NCI-H2227 treated with DMSO at 0.1 percent for 48 hours (cell line): ENCODE data around the gene OR2K2.
"Not testable (repeated sequence)": the region's sequence is repeated elsewhere in the genome, so short reads cannot be mapped to it uniquely, and the experiment has no call there.

ENCODE experiments used
- DNase-seq: peaks from one replicate; lab custom pipeline; 2025; lab: John Stamatoyannopoulos, UW

OR2K2 gene, protein sequence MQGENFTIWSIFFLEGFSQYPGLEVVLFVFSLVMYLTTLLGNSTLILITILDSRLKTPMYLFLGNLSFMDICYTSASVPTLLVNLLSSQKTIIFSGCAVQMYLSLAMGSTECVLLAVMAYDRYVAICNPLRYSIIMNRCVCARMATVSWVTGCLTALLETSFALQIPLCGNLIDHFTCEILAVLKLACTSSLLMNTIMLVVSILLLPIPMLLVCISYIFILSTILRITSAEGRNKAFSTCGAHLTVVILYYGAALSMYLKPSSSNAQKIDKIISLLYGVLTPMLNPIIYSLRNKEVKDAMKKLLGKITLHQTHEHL

DNA sequence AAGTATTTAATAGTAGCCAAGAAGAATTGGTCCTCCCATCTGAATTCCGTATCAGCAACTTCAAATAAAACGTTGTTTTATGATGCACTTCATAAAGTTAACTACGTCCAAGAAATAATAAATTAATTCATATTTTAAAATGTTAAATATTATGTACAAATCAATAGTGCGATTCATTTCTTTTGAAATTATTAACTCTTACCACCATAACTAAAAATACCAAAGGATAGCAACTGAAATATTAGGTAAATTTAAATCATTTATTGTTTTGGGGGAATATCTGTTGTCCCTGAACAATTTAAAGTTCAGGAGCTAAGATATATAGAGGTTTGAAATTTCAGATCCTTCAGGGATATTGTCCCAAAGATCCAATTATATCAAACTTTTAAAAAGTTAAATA is at the start of gene OR2K2:
Gene OR2K2 (minus strand): TSS at position 101 of the 400 bp plus-strand sequence. CDS start 1,791 bp downstream, outside the sequence.
- no peak for DNase-seq

DNA sequence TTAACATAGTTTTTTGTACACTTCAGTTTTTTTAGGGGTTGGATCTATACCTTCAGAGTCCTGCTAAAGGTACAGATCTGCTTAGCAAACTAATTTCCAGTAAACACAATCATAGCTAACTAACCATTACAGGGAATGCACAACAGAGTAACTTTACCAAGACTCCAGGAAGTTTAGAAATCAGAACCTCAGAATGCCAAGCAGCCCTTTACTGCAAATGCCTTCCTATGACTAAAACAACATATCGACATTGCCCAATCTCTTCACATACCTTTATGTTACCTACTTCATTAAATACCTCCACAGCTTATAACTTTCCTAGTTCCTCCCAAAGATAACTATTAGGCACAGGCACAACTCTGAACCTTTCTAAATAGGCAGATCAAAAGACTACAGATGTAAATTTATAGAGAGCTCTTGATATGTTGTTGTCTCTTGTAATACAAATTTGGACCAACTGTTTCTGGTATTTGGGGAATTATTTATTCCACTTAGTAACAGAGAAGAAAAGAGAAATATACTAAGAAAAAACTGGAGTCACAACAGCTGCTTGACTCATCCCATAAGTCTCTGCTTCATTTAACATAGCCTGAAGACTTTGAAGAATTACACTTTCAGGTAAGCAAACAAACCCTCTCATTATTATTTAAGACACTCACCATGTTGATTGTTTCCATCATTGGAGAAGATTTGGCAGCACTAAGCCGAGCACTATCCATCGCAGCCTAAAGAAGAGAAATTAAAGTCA is 46.0 kb upstream of the OR2K2 start:
- no peak for DNase-seq

DNA sequence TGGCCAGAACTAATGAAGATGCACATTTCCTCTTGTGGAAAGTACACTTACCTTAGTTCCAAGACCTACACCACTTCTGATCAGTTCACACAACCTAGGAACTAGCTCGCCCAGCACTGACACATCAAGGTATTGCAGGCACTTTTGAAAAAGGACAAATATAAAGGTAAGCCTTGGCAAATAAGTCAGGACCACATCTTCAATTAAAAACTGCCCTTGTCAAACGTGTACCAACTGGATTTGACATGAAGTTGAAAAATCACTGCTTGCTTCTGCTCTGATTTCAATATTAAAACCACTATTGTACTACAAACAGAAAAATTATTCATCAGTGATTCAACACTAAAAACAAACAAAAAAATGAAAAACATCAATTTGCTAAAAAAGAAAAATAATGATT is 45.0 kb upstream of the OR2K2 start:
- no peak for DNase-seq

DNA sequence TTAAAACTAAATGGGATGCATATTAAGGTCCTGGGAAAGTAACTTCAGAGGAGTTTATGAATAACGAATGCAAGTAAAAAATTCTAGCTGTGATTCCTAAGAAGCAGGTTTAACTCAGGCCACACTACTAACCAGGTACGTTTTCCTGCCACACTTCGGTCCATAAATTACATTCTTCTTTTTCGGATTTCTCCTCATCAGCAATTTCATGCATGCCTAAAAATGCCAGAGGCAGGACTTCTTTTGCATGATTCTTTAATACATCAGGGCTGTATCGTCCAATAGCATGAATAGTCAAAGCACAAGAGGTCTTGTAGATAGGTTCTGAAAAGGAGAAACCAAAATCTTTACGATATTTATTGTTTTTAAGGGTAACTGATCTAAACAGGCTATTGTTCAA is 42.3 kb upstream of the OR2K2 start:
- no peak for DNase-seq

DNA sequence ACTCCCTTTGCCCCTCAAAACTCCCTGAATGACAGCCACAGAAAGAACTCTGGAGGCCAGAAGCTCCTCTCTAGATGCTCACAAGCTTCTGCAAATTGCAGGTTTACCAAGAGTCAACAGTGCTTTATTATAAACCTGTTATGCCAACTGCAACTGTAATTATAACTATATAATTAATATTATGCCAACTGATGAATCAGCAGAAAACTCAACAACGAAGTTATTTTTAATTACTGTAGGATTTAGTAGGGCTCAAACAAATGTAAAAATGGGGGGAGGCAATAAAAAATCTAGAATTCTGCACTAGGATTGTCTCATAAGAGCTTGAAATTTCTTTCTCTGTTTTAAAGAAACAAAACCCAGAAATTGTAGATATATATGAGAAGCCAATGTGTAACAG is 37.0 kb upstream of the OR2K2 start:
- no peak for DNase-seq

DNA sequence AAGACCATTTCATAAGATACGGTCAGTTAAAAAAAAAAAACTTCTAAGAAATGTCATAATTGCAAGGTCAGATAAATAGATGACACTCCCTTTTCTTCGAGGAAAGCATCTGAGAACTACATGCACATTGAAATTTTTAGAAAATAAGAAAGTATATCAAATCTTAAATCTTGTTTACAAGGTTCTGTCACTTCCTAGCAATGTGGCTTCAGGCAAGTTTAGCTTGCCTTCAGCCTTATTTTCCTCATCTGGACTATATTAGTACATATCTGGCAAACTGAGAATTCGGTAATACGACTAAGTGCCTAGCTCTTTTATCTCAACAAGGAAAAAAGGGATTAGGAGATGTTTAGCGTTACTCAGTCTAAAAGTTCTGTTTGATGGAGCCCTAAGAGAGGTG is 32.5 kb upstream of the OR2K2 start:
- no peak for DNase-seq

DNA sequence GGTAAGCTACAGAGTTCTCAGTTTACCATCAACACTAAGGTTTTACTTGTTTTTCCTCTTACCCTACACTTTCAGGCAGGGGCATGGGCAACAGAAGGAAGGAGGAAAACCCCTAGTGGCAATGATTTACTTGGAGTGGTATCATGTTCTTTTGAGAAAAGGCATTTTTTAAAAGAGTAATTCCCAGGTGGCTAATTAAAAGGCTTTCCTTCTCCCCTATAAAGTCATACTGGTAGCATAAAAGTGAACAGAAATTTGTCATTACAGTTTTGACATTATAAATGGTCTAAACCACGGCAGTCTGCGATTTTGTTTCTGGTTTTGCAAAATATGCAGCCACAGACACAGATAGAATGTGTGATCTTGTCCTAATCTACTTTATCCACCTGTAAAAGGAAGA is 30.9 kb upstream of the OR2K2 start:
- no peak for DNase-seq

DNA sequence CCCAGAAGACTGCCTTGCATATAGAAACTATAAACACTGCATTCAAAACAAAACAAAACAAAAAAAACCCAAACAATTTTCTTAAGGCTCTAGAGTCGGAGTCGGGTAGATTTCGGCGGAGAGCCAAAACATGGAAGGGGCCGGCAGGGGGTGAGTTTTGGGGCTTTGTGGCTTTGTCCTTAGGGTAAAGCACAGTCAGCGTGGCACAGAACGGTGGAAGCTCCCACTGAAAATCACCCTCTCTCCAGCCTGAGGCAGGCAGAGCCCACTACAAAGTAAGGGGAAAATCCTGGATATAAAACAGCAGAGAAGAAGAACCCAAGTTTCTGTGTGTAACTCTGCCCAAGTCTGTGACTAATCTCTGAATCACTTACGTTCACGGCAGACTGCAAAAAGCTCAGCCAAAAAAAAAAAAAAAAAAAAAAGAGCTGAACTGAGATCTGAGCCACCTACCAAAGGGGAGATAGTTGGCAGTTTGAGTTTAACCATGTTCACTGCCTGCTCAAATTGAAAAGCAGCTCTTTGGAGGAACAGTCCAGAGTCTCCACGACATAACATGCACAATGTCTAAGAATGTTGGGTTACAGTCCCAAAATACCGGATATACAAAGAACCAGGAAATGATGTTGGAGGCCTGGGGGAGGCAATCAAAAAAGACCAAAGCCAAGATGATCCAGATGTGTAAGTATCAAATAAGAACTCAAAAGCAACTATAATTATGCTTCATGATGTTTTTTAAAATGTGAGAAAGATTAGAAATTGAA is 26.6 kb upstream of the OR2K2 start:
- DNase-seq = peak; percentile 0

DNA sequence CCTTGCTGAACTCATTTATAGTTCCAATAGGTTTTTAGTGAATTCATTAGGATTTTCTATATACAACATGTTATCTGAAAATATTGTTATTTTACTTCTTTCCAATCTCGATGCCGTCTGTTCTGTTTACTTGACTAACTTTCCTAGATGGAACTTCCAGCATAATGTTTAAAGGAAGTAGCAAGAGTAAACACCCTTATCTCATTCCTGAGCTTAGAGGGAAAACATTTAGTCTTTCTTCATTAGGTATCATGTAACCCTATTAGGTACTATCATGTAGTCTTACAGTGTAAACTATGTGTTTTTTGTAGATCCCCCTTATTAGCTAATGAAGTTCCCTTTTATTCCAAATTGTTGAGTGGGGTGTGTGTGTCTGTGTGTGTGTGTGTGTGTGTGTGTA is 22.5 kb upstream of the OR2K2 start:
- DNase-seq = no peak

DNA sequence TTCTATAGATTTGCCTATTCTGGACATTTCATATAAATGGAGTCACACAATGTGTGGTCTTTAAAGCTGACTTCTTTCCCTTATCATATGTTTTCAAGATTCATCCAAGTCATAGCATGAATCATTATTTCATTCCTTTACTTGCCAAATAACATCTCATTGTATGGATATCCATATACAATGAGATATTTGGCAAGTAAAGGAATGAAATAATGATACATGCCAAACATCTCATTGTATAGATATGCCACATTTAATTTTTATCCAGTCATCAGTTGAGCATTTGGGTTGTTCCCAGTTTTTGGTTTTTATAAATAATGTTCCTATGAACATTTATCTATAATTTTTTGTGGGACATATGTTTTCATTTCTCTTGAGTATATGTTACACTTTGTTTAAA is 20.5 kb upstream of the OR2K2 start:
- no peak for DNase-seq

DNA sequence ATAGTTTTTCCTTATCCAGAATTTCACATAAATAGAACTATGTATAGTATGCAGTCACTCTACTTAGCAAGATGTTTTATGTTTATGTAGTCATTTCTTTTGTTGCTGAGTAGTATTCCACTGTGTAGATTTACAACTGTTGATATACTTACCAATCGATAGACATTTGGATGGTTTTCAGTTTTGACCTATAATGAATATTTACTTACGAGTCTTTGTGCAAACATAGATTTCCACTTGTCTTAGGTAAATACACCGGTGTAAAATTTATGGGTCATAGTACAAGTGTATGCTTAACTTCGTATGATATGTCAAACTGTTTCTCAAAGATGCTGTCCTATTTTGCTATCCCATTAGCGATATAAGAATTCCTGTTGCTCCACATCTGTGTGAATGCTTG is 19.7 kb upstream of the OR2K2 start:
- no peak for DNase-seq

DNA sequence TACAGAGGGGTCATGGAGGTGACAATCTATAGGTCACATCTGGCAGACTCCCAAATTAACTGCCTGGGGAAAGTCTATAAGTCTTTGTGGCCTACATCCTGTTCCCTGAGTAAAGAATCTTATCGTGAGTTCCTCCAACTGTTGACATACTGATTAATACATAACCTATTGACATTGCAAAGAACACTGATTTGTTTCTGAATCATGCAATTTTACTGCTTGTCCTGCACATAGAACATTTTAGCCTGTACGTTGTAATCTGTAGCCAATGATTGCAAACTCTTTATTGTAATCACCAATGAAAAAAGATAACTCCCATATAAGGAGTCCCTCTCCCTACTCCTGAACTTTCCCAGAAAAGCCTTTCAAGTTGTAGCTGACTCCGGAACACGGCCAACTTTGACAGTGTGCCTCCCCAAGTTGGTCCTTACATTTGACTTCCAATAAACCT is 18.8 kb upstream of the OR2K2 start:
- DNase-seq = no peak

DNA sequence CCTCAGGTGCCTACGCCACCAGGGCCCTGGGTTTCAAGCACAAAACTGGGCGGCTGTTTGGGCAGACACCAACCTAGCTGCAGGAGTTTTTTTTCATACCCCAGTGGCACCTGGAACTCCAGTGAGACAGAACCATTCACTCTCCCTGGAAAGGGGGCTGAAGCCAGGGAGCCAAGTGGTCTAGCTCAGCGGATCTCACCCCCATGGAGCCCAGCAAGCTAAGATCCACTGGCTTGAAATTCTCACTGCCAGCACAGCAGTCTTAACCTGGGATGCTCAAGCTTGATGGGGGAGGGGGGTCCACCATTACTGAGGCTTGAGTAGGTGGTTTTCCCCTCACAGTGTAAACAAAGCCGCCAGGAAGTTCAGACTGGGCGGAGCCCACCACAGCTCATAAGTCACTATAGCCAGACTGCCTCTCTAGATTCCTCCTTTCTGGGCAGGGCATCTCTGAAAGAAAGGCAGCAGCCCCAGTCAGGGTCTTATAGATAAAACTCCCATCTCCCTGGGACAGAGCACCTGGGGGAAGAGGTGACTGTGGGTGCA is 4.4 kb upstream of the OR2K2 start:
- not testable (repeated sequence) for DNase-seq

DNA sequence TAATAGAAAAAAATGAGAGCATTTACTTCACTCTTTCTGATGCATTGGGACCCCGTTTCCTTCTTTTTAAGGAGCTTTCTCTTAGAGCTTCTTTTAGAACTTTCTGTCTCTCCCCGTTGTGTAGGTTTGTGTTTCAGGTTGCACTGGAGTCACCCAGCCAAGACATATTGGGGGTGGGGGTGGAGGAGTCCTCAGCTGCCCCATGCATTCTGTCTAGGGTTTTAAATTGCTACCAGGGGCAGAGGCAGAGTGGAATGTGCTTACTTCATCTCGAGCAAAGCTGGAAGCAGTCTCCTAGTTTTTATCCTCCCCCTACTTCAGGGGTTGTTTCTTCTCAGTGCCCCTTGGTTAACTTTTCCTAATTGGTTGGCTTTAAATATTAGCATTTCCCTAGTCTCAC is 9.4 kb downstream of the OR2K2 start:
- no peak for DNase-seq

DNA sequence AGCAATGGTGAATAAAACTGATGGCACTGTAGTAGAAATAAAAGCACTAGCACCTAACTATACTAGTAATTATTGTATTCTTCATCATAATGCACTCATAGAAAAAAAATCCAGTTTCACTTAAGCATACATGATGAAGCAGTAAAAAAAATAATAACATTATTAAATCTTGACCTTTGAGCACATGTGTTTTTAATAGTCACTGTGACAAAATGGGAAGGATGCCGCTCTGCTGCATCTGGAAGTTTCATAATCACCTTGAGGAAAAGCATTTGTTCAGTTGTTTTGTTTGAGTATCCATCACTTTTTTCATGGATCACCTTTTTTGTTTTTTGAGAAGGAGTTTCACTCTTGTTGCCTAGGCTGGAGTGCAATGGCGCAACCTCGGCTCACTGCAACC is 13.2 kb downstream of the OR2K2 start:
- DNase-seq = no peak

DNA sequence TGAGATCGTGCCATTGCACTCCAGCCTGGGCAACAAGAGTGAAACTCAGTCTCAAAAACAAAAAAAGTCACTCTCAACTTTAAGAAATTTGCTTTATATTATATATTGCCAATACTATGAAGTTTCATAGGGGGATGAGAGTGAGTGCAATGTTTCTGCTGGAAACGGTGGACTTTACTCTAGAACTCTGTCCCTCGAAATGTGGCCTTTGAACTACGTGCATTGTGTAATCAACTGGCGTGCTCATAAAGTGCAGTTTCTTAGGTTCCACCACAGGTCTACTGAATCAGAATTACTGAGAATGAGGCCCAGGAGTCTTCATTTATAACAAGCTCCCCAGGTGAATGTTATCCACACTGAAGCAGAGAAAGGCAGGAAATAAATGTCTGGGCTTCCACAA is 24.1 kb downstream of the OR2K2 start:
- DNase-seq = no peak

DNA sequence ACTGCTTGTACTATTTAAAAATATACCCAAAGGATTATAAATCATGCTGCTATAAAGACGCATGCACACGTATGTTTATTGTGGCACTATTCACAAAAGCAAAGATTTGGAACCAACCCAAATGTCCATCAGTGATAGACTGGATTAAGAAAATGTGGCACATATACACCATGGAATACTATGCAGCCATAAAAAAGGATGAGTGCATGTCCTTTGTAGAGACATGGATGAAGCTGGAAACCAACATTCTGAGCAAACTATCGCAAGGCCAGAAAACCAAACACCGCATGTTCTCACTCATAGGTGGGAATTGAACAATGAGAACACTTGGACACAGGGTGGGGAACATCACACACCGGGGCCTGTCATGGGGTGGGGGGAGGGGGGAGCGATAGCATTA is 26.0 kb downstream of the OR2K2 start:
- DNase-seq = not testable (repeated sequence)

DNA sequence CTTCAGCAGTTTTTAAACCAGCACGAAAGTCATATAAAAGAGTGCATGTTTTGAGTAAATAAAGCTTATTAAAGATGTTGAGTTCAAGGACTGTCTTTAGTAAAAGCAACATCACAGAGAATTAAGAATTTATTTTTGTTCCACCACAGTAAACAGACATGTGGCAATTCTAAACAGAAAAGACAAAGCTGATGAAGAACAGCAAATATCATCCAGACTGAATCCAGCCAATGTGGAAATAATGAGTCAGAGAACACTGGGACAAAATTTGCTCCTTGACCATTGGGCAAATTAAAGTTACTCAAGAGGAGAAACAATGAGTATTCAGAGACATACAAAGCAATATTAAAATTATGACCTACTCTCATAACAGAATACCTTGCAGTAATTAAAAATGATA is 28.8 kb downstream of the OR2K2 start:
- DNase-seq = no peak

DNA sequence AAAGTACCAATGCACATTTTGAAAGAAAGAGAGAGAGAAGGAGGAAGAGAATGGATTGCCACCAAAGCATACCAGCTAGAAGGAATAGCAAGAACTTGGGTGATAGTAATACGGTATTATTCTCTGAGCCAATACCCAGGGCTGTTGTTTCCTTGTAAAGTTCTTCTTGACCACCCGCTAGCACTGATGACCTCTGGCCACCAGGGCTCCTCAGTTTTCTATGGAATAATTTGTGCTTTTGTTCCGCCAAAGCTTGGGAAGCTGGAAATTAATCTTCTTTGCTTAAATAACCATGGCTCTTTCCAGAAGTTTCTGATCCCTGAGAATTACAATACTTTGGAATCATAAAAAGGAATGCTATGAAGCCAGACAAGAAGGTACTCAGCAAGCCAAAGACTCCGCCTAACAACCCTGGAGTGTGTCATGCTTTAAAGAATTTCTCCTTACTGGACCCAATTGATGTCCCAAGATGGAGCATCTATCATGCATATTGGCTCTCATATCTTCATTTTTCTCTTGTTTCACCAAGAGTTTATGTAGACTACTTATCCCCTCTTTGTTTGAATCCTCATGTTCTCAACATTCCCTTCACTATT is 29.8 kb downstream of the OR2K2 start:
- no peak for DNase-seq

DNA sequence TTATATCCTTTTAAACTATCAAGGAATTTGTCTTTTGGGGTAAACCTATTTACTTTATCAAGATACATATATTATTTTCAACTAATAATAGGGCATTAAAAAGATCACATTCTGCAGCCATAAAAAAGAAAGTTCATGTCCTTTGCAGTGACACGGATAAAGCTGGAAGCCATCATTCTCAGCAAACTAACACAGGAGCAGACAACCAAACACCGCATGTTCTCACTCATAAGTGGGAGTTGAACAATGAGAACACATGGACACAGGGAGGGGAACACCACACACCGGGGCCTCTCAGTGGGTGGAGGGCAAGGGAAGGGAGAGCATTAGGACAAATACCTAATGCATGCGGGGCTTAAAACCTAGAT is 30.4 kb downstream of the OR2K2 start:
- not testable (repeated sequence) for DNase-seq

DNA sequence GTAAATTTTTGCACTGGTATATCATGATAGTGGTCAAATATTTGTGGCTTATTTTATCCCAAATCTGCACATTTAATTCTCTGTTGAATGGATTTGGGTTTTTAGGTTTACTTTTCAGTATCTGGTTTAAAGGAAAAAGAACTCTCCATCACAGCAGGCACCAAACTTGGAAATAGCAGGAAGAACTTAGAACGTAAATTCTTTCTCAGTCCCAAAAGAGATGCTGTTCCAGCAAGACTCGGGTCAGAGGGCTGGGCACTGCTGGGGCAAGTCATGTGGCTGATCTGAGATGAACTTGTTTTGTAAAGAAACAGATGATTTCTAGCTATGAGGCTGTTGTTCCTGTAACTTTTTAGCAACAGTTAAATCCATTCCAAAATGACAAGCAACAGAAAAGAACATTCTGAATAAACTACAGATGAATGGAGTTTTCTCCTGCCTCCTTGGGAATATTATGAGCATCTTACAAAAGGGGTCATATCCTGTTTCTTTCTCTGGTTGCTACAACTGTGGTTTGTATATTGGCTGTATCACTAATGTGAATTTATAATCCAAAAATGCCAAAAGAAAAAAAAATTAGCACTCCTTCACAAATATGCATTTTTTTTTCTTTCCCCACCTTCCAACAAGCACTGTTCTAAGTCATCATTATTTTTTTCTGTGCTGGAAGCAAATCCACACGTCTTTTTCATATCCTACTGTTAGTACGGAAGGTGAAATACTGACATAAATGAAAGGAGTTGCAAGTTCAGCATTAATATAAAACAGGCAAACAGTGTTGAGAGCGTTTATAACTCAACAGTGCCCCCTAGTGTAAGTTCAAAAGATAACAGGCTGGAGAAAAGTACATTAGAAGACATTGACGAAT is 31.1 kb downstream of the OR2K2 start:
- DNase-seq = peak; percentile 15
